IPS-NIHi7 (cell line): ENCODE results near the gene LRRC37A3.
A peak's percentile ranks its signal among the peaks of the same experiment; 100 is the strongest.
"Not testable (repeated sequence)": the region's sequence is repeated elsewhere in the genome, so short reads cannot be mapped to it uniquely, and the experiment has no call there.

ENCODE experiments used
- DNase-seq: peaks from one replicate; pipeline ENCODE4 v3.0.0; 2012; ENCODE audit warnings: mixed read lengths; ENCODE audit errors: extremely low spot score

The LRRC37A3 gene

DNA sequence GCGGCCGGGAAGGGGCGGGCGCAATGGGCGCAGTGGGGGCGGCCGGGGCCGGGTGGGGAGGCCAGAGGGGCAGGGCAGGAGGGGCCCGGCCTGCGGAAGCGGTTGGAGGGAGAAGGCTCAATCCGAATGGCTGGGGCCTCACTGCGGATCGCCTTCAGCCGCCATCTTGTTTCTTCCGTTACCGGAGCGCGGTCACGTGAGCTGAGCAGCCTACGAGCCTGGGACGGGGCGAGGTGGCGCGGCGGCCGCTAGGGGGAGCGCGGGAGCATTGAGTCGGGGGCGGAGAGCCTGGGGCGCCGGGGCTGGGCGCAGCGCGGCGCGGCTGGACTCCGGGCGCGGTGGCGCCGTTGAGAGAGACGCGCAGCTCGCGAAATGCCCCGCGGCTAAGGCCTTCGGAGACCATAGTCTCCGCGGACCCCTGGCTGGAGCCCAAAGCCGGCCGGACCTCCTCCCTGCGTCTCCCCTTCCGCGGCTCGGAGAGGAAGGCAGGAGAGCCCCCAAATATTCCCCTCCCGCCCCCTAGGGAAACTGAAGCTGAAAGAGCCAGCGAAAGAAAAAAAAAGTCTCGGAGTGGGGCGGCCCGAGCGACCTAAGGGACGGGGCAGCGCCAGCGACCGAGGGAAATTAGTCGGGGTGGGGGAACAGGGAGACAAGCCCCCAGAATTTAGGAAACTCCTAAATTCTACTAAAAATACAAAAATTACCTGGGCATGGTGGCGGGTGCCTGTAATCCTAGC is at the start of gene LRRC37A3:
Gene LRRC37A3, minus strand, starts transcription at position 190 of the 737 bp plus-strand sequence. CDS start 22,221 bp downstream, outside the sequence.
- peak; percentile 97 for DNase-seq

DNA sequence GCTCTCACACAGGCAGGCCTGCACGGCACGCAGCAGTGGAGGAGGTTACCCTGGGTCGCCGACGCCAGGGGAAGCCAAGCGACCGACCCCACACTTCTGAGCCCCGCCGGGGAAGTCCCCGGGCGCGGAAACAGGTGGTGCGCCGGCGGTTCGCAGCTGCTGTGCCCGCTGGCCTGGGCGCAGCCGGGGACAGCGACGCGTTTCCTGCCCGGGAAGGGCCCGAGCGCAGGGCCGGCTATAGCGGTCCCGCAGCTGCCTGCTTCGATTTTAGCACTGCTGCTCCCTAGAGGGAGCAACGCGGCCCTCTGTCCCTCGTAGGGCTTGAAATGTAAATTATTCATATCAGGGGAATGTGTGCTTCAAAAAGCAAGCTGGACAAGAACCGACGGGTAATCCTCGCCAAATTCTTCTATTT is 46.6 kb upstream of the LRRC37A3 start:
- DNase-seq = peak; percentile 49

DNA sequence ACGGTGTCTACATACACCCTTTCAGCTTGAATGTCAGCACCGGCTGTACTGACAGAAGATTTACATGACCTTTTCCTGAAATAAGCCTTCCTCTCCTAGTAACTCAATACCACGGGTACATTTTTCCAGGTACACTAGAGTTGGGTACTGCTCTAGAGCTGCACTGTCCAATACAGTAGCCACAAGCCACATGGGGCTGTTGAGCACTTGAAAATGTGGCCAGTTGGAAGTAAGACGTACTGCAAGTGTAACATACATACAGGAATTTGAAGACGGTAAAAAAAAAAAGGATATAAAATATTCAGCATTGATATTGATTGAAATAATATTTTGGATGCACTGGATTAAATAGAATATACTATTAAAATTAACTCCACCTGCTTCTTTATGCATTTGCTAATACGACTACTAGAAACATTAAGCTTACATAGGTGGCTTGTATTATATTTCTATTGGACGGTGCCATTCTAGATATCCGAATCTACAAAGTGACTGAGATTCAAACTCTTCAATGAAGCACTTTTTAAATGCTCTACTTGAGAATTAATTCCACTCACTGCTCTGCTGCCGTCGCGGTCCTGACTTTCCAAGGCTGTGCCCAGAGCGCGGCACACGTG is 46.1 kb upstream of the LRRC37A3 start:
- not testable (repeated sequence) for DNase-seq

DNA sequence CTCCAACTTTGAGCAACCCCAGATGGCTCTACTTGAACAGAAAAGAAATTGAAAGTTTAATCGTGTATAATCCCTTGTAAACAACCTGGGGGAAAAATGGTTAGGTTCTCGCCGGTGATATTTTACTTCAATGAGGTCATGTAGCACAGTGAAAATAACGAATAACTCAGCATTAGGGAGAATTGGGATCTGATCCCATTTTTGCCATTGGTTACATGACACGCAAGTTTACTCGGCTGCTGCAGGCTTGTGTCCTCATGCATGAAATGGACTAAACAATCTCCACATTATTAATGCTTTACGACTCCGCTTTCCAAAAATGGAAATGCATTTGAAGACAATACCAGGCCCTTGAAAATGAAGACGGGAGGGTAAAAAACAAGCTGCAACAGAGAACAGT is 45.5 kb upstream of the LRRC37A3 start:
- no peak for DNase-seq

DNA sequence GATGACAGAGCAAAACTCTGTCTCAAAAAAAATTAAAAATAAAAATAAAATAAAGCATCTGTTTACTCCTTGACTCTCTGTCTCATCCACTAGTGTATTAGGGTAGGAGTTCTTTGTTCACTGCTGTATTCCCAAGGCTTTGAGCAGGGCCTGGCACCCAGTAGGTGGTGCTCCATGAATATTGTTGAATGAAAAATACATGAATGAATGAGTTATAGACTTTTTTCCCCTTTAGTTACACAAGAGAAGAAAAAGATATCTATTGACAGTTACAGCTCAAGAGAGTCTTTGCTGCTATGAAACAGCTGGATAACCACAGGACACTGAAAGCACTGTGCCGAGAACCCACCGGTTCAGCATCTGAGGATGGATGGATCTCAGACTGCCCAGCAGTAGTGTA is 44.5 kb upstream of the LRRC37A3 start:
- DNase-seq = not testable (repeated sequence)

DNA sequence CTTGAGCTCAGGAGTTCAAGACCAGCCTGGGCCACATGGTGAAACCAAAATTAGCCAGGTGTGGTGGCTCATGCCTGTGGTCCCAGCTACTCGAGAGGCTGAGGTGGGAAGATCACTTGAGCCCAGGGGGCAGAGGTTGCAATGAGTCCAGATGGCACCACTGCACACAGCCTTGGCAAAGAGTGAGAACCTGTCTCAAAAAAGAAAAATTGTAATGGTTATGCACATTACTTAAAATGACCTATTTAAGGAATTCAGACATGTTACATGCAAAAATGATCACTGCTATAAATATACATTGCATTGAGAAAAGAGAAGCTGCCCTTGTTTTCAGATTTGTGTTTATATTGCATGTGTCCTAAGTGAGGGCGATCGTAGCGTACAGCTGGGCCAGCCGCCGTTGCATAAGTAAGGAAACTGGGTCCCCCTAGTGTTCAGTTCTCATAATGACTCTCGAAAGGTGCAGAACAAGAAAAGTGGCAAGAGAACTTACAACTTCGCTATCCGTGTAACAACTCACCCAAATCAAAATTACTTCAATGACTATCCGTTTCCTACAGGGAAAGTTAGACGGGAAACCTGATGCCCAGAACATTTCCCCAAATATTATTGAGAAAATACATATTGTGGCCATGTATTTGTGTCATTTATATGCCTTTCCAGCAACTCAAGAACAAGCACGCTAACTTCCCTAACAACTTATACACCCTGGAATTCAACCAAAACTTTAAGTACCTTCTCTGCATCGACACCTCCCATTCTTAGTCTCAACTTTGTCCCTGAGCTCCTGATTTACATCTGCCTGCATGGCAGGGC is 42.5 kb upstream of the LRRC37A3 start:
- DNase-seq = not testable (repeated sequence)

DNA sequence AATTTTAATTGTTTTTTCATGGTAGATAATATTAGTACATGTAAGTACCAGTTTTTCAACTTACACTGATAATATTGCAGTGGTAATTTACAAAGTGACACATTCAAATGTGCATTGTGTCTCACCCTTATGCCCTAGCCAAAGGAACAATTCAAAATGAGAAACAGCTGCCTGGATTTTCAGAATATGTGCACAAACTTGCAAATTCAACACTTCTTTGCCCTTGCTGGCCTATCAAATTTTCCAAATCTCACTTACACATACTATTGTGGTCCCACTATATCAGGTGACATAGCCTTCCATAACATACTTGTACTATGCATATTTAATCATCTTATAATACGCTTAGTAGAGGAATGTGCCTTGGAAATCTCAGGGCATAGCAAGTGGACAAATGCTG is 32.6 kb upstream of the LRRC37A3 start:
- no peak for DNase-seq

DNA sequence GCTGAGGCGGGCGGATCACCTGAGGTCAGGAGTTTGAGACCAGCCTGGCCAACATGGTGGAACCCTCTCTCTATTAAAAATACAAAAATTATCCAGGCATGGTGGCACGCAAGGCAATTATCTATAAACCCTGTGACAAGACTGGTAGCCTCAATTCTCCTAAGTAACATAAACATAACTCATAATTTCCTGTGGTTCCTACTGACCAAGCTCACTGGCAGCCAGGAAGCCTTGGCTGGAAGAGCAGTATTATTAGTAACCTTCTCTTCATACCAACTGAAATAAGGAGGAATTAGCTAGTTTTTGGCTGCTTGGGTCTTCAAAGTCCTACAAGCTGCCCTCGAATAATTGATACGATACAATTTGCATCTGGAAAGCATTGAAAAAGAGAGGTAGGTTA is 31.6 kb upstream of the LRRC37A3 start:
- DNase-seq = no peak

DNA sequence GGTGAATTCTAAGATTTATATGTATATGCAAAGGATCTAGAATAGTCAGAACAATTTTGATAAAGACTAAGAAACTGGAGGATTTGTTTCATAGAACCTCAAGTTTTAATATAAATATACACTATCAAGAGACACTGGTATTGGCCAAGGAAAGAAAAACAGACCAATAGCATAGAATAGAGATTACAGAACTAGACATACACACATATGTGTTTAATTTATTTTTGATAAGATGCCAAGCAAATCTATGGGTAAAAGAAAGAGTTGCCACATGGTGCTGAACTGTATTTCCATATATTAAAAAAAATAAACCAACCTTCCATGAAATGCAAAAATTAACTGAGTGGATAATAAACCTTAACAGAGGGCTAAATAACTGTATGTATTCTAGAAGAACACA is 27.9 kb upstream of the LRRC37A3 start:
- DNase-seq = no peak

DNA sequence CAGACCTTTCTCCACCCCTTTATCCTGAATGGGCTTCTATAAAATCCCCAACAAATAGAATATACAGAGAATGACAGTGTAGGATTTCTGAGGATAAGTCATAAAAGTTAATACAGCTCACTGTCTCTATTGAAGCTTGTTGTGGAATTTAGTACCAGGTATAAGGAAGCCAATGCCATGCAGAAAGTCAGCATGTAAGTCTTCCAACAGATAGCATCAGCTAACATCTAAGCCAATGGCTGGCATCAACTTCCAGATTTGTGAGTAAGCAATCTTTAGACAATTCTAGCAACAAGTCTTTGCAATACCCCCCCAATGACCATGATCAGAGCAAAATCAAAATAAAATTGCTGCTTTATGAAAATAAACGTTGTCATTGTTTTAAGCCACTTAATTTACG is 22.5 kb upstream of the LRRC37A3 start:
- no peak for DNase-seq

DNA sequence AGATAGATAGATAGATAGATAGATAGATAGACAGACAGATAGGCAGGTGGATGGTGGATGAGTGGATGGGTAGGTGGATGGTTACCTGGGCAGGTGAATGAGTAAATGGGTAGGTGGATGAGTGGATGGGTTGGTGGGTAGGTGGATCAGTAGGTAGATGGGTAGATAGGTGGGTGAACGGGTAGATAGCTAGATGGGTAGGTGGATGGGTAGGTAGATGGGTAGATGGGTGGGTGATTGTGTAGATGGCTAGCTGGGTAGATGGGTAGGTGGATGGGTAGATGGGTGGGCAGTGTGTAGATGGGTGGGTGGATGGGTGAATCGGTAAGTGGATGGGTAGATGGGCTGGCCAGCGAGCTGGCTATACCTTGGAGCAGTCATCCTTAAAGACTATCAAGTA is 21.8 kb upstream of the LRRC37A3 start:
- no peak for DNase-seq

DNA sequence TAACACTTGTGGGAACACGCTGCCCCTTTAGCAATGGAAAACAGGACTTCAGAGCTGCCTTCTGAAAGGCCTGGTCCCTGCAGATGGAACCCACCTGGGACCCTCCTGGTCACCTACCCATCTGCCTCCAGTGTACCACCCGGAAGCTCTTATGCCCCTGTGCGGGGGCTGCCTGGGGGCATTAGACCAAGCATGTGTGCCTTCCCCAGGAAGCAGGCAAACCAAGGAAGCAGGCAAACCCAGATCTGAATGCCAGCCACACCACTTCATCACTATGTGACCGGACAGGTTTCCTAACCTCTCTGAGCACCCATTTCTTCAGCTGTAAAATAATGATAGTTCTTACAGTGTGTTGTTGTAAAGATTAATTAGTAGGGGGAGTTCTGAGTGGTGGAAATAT is 20.8 kb upstream of the LRRC37A3 start:
- DNase-seq = no peak

DNA sequence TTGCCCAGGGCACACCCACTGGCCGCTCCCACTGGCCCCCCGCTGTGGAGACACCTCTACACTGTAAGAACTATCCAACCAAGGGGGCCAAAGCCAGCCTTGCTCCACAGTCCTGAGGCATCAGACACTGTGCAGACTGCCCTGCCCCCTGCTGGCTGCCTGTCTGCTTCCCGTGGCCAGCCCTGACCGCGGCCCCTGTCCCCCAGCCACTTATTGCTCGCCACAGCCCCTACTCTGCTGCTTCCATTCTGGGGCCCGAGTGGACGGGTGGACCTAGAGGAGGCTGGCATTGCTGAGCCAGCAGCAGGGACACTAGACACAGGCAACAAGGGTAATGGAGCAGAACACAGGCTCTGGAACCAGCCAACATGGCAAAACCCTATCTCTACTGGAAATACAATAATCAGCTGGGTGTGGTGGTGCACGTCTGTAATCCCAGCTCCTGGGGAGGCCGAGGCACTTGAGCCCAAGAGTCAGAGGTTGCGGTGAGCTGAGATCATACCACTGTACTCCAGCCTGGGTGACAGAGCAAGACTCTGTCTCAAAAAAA is 19.7 kb upstream of the LRRC37A3 start:
- peak; percentile 84 for DNase-seq

DNA sequence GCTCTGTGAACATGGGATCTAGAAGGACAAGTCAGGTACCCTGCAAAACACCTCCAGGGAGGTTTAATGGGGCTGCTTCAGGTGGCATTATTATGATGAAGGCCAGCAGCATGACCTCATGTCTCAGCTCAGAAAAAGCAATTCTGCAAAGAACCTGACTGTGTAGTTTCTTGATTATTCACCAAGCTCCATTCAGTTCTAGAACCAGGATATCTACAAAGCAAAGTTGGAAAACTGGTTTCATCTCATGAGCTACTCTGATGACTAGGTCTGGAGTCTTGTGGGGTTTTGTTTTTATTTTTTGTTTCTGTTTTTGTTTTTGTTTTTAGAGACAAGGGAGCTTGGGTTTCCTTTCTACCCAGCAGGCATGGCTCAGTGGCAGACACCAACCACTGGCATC is 19.0 kb upstream of the LRRC37A3 start:
- no peak for DNase-seq

DNA sequence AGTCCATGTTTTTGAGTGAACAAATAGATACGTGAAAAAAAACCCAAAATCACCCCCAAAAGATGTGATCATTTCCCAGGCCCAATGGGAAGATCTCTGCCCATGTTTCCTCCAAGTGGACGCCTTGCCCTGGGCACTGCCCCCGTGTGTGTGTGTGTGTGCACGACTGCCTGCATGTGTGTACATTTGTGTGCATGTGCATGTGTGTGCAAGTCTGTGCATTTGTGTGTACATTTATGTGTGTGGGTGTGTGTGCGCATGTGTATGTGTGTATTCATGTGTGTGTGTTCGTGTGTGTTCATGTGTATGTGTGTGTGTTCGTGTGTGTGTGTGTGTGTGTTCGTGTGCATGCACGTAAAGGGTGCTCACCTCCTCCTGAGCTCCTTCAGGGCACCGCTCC is 16.8 kb upstream of the LRRC37A3 start:
- DNase-seq = no peak

DNA sequence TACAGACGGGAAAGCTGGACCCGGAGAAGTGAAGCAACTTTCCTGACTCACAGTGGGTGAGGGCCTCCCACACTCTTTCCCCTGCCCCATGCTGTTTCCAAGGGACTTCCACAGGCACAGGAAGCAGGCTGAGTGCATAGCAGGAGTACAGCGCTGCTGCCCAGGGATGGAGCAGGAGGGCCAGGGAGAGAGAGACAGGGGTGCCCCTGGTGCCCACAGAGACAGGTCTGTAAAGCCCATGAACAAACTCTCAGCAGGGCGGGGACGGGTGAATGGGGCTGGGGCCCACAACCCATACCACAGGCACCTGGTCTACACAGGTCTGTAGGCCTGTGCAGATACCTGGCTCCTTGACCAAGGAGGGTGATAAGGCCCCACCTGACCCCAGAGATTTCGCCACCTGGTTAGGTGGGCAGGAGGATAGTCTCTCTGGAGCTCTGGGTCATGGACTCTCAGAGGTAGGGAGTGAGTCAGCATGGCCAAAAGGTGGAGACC is 15.1 kb upstream of the LRRC37A3 start:
- not testable (repeated sequence) for DNase-seq

DNA sequence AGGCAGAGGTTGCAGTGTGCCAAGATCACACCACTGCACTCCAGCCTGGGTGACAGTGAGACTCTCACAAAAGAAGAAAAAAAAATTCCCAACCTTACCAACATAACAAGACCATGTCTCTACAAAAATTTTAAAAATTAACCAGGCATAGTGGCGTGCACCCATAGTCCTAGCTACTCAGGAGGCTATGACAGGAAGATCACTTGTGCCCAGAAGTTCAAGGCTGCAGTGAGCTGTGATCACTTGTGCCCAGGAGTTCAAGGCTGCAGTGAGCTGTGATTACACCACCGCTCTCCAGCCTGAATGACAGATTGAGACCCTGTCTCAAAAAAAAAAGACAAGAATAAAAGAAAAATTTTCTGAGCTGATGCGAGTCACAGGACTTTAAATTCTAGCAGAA is 13.6 kb upstream of the LRRC37A3 start:
- not testable (repeated sequence) for DNase-seq

DNA sequence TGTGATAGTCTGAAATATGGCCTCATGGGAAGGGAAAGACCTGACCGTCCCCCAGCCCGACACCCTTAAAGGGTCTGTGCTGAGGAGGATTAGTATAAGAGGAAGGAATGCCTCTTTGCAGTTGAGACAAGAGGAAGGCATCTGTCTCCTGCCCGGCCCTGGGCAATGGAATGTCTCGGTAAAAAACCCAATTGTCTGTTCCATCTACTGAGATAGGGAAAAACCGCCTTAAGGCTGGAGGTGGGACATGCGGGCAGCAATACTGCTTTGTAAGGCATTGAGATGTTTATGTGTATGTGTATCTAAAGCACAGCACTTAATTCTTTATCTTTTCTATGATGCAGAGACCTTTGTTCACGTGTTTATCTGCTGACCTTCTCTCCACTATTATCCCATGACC is 11.1 kb upstream of the LRRC37A3 start:
- not testable (repeated sequence) for DNase-seq

DNA sequence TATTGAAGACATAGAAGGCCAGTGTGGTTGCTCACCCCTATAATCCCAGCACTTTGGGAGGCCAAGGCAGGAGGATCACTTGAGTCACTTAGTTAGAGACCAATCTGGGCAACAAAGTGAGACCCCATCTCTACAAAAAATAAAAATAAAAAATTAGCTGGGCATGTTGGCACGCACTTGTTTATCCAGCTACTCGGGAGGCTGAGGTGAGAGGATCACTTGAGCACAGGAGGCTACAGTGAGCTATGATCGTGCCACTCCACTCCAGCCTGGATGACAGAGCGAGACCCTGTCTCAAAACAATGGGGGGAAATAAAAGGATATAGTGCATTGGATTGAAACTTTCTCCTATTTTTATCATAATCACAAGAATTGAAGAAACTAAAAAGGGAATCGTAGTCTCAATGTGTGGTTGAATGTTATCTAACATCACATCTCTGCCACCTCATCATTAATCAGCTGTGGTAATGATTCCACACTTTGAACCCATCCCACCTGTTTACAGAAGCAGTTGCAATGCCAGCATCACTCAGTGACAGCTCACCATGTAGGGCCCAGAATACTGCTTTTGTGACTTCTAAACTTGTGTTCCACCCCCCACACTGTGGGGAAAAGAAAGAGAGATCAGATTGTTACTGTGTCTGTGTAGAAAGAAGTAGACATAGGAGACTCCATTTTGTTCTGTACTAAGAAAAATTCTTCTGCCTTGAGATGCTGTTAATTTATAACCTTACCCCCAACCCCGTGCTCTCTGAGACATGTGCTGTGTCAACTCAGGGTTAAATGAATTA is 10.3 kb upstream of the LRRC37A3 start:
- not testable (repeated sequence) for DNase-seq

DNA sequence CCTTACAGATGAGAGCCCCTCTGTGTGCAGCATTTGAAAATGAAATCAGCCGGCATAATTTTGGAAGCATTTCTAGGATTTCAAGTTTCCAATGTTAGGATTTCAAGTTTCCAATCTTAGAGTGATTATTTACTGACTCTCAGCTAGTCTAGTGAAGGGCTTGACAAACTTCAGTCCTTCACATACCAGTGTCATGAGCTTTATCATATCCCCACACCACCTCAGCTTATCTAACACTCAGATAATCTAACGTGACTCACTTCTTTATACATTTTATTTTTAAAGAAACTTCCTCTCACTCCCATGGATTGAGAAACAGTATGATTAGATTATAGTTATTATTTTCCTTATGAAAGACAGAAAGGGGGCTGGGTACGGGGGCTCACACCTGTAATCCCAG is 9.4 kb upstream of the LRRC37A3 start:
- DNase-seq = not testable (repeated sequence)

DNA sequence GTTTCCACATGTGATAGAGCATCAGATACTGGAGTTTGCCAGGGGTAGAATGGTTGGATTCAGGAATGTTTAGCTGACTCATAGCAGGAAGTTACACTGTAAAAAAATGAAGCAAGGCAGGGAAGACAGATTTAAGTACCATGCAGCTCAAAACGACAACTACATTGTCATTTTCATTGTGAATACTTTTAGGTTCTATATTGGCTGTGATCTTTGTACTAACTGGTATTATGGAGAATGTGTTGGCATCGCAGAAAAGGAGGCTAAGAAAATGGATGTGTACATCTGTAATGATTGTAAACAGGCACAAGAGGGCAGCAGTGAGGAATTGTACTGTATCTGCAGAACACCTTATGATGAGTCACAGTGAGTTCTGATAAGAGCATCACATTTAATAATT is 8.2 kb upstream of the LRRC37A3 start:
- not testable (repeated sequence) for DNase-seq
